Transverse colon (tissue), 4 donors: ENCODE measurements around the gene PLIN3. TPM values are rescaled to one million over a fixed set of nuclear protein-coding genes. Genes with fewer than 3 reads are reported as not detected.
"Not testable (repeated sequence)": the region's sequence is repeated elsewhere in the genome, so short reads cannot be mapped to it uniquely, and the experiment has no call there.

Experiments used
- DNase-seq: peaks from one replicate; pipeline ENCODE4 v3.0.0-alpha.2; 2019
- H3K27ac ChIP-seq, 4 donors: fragments of 200-600 bp; sonication (generic); 2 replicates each; pipeline ENCODE4 v1.5.1; 2016 to 2018; ENCODE audit warnings: inconsistent platforms in 4 of 4
- H3K27me3 ChIP-seq: fragments of 200-600 bp; sonication (generic); 2 replicates; pipeline ENCODE4 v1.5.1; 2017; ENCODE audit warnings: inconsistent platforms
- H3K36me3 ChIP-seq, 4 donors: fragments of 200-600 bp; sonication (generic); 2 replicates each; pipeline ENCODE4 v1.5.1; 2017 to 2019; ENCODE audit warnings: inconsistent platforms in 4 of 4
- H3K4me1 ChIP-seq, 4 donors: fragments of 200-600 bp; sonication (generic); 2 replicates each; pipeline ENCODE4 v1.5.1; 2017 to 2020; ENCODE audit warnings: inconsistent platforms in 4 of 4
- H3K4me3 ChIP-seq, 4 donors: fragments of 200-600 bp; sonication (generic); 1 replicate in 1 of 4; 2 replicates in 3 of 4; pipeline versions ENCODE4 v1.5.1 to v1.6.1; 2017 to 2019; ENCODE audit warnings: inconsistent platforms in 4 of 4
- H3K9me3 ChIP-seq, 2 donors: fragments of 200-600 bp; sonication (generic); 2 replicates each; pipeline ENCODE4 v1.5.1; 2017 to 2019; ENCODE audit warnings: inconsistent platforms in 2 of 2
- EP300 ChIP-seq: sonication (generic); formaldehyde crosslinking; IDR thresholded peaks from one replicate; pipeline ENCODE4 v1.6.1; 2017; ENCODE audit warnings: antibody characterized with exemption, low read depth
- POLR2A ChIP-seq: fragments of 450-650 bp; IDR thresholded peaks from one replicate; pipeline ENCODE4 v1.6.1; 2016; ENCODE audit warnings: antibody characterized with exemption, mild to moderate bottlenecking, moderate library complexity
- POLR2AphosphoS5 ChIP-seq, 3 donors: sonication (generic); formaldehyde crosslinking; IDR thresholded peaks; one replicate each; pipeline ENCODE4 v1.6.1; 2016; ENCODE audit warnings: antibody characterized with exemption in 3 of 3
- WGBS, 2 donors: methylation state at CpG; one replicate each; pipeline ENCODE4 v1.1.5; 2018; ENCODE audit warnings: low coverage in 1 of 2; 5-methylcytosine and 5-hydroxymethylcytosine counted together
- in situ Hi-C, 4 donors: fragments of 200-750 bp; cut with MboI; loops; one replicate each; pipeline versions ENCODE4 v1.15.0 to v1.15.1; 2017; ENCODE audit warnings: low sequenced_read_pairs in 3 of 4, low pct_ligation_motif_present in 1 of 4, low pct_unique_long_range_greater_than_20kb in 1 of 4
- intact Hi-C: fragments of 100-400 bp; cut with DNase I; formaldehyde crosslinking; loops from one replicate; pipeline ENCODE4 v1.15.1; 2023; ENCODE audit warnings: low total_unique reads
- total RNA-seq, 4 donors: library from RNA; depleted of rRNA; stranded (reverse); fragments of >200 nt; gene quantifications; one replicate each; pipeline ENCODE4 v1.1.0, GENCODE V29; 2016
- TF ChIP-seq, protein P1 (sequence below), 5 experiments: fragments of 200-600 bp in 3 of 5; fragments of 450-650 bp in 2 of 5; sonication (generic) in 3 of 5; IDR thresholded peaks; 1 replicate in 2 of 5; 2 replicates in 3 of 5; pipeline ENCODE4 v1.5.1; 2016 to 2017; ENCODE audit warnings: antibody characterized with exemption in 5 of 5, inconsistent platforms in 3 of 5, mild to moderate bottlenecking in 2 of 5, moderate library complexity in 1 of 5

Gene PLIN3
- total RNA-seq, 4 donors from 2014 or later: 27.5 to 85.5 (median 77.1) TPM

DNA sequence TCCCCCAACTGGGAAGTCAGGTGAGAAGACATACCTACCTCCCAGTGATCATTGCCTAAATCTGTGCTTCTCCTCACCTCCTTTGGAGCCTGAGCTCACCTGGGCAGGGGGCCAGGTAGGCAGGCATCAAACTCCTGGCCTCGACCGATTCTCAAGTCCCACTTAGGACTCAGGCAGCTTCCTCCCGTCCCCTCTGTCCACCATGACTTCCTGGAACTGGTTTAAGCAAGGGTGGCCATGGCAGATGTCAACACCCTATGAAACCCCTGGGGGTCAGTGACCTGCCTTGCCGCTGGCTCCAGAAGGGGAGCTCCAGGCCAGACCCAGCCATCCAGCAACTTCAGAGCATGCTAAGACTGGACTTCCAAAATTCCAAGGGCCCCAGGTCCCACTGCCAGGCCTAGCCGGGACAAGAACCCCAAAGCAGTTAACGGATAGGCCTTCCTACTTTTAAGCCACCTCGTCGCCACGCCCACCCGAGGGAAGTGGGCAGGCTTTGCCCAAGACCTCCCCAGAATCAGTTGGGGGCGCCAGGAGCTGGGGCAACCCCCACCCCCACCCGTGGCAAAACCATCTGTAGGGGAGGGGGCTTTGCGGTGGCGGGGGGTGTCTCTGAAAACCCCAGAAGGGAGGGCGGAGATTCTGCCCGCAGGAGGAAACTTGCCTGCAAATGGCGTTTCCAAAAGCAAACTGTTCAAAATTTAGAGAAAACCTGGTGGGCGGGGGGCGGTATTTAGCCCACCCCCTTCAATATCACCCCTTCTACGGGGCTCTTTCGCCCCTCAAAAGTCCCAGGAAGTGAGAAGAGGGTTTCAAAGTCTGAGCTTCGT, 657 bp downstream of the PLIN3 start:
- H3K27ac ChIP-seq: peak overlapping the region; percentile 88 to 94 (median 90)
- H3K4me3 ChIP-seq: peak overlapping the region; percentile 75 to 92 (median 82)
- H3K27me3 ChIP-seq: no peaks in the 10 kb centered on the region
- peaks cover 0 to 33% (median 15%) of the 10 kb centered on the region in 4 donors for H3K4me1 ChIP-seq
- TF ChIP-seq EP300 (no peak), POLR2A (no peak), POLR2AphosphoS5 (IDR thresholded peaks at IDR 0.05) (no peak)
- TF ChIP-seq, protein P1, sequence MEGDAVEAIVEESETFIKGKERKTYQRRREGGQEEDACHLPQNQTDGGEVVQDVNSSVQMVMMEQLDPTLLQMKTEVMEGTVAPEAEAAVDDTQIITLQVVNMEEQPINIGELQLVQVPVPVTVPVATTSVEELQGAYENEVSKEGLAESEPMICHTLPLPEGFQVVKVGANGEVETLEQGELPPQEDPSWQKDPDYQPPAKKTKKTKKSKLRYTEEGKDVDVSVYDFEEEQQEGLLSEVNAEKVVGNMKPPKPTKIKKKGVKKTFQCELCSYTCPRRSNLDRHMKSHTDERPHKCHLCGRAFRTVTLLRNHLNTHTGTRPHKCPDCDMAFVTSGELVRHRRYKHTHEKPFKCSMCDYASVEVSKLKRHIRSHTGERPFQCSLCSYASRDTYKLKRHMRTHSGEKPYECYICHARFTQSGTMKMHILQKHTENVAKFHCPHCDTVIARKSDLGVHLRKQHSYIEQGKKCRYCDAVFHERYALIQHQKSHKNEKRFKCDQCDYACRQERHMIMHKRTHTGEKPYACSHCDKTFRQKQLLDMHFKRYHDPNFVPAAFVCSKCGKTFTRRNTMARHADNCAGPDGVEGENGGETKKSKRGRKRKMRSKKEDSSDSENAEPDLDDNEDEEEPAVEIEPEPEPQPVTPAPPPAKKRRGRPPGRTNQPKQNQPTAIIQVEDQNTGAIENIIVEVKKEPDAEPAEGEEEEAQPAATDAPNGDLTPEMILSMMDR (IDR thresholded peaks at IDR 0.05): no peak
- intact Hi-C loops (no loop called here), in situ Hi-C loops (loop anchor here in 1 of 4 donors (25.0 kb wide), 1 partner anchor 170 kb away; no protein-coding TSS in a partner anchor)
- DNase-seq: peak; percentile 68
- H3K36me3 ChIP-seq: no peaks in the 10 kb centered on the region
- H3K9me3 ChIP-seq: no peaks in the 10 kb centered on the region
- 7% methylated on average over 22 of the region's 22 CpGs; no CpG with 5 or more reads in 1 of the 2 donors for WGBS, 2 donors

DNA sequence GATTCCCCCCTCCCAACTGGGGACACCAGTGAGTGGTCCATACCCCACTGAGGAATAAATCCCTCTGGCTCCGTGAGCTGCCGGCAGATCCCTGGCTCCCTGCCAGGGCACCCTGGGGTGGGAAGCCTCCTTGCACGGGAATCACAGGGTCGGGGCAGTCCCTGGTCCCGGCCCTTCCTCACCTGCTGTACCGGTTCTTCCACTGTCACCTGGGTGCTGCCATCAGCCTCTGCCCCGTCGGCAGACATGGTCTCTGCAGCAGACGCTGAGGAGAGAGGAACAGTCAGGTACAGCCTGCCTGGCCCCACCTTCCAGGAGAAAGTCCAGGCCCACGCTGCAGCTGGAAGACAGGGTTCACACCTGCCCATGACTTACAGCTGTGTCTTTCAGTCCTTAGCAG, 6.3 kb downstream of the PLIN3 start:
- no peaks in the 10 kb centered on the region for H3K9me3 ChIP-seq
- H3K4me3 ChIP-seq: no peak overlapping the region
- H3K27ac ChIP-seq: peak overlapping the region; percentile 51 to 72 (median 60)
- peaks cover 0 to 21% (median 10%) of the 10 kb centered on the region in 4 donors for H3K36me3 ChIP-seq
- in situ Hi-C loops (loop anchor here in 1 of 4 donors (25.0 kb wide), 1 partner anchor 176 kb away; no protein-coding TSS in a partner anchor), intact Hi-C loops (no loop called here)
- H3K4me1 ChIP-seq: peaks cover 0 to 21% (median 13%) of the 10 kb centered on the region in 4 donors
- TF ChIP-seq POLR2AphosphoS5 (IDR thresholded peaks at IDR 0.05): peak; percentile 26 to 74 (median 63)
- peak; percentile 1 for TF ChIP-seq EP300
- no peak for TF ChIP-seq POLR2A
- TF ChIP-seq, protein P1 (IDR thresholded peaks at IDR 0.05): no peak
- no peaks in the 10 kb centered on the region for H3K27me3 ChIP-seq
- WGBS, 2 donors: 43% methylated on average over 6 of the region's 10 CpGs; no CpG with 5 or more reads in 1 of the 2 donors
- peak; percentile 87 for DNase-seq

DNA sequence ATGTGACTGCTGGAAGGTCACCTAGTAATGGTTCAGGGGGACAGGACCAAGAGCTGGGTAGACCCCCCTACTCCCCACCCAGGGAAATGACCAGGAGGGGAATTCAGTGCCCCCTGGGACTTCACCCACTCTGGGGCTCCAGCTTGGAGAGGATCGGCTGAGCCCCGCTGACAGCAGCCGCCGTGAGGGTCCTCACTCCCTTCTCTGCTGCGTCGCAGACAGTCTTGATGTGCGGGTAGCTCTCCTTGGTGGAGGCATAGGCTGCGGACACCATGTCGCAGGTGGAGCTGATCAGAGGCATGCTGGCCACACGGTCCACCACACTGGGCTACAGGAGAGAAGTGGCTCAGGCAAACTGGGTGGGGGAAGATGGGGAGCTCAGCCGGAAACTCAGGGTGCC, 7.8 kb downstream of the PLIN3 start:
- in situ Hi-C loops (loop anchor here in 1 of 4 donors (25.0 kb wide), 1 partner anchor 178 kb away; no protein-coding TSS in a partner anchor), intact Hi-C loops (no loop called here)
- WGBS, 2 donors: 91% methylated on average over 11 of the region's 11 CpGs; no CpG with 5 or more reads in 1 of the 2 donors
- no peak for DNase-seq
- Histone ChIP-seq H3K36me3 (peaks cover 0 to 21% (median 10%) of the 10 kb centered on the region in 4 donors), H3K27me3 (no peaks in the 10 kb centered on the region), H3K4me3 (no peak overlapping the region), H3K4me1 (peaks cover 0 to 19% (median 12%) of the 10 kb centered on the region in 4 donors), H3K9me3 (no peaks in the 10 kb centered on the region), H3K27ac (no peak overlapping the region)
- TF ChIP-seq, protein P1 (IDR thresholded peaks at IDR 0.05): no peak
- TF ChIP-seq POLR2A (no peak), POLR2AphosphoS5 (IDR thresholded peaks at IDR 0.05) (no peak), EP300 (no peak)

DNA sequence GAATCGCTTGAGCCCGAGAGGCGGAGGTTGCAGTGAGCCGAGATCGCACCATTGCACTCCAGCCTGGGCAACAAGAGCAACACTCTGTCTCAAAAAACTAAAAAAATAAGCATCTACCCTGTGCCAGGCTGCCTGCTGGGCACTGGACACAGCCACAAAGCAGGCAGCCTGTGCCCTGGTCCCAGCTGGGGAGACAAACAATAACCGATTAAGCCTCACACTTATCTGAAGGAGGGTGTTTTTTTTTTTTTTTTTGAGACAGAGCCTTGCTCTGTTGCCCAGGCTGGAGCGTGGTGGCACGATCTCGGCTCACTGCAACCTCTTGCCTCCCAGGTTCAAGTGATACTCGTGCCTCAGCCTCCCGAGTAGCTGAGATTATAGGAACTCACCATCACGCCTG, 11.0 kb downstream of the PLIN3 start:
- H3K4me3 ChIP-seq, H3K27ac ChIP-seq, H3K4me1 ChIP-seq, H3K27me3 ChIP-seq, DNase-seq, intact Hi-C loops, H3K9me3 ChIP-seq: not testable (repeated sequence)
- 94% methylated on average over 12 of the region's 12 CpGs; no CpG with 5 or more reads in 1 of the 2 donors for WGBS, 2 donors
- in situ Hi-C loops: loop anchor here in 1 of 4 donors (25.0 kb wide), 1 partner anchor 181 kb away; no protein-coding TSS in a partner anchor
- peaks cover 0 to 21% (median 10%) of the 10 kb centered on the region in 4 donors for H3K36me3 ChIP-seq

DNA sequence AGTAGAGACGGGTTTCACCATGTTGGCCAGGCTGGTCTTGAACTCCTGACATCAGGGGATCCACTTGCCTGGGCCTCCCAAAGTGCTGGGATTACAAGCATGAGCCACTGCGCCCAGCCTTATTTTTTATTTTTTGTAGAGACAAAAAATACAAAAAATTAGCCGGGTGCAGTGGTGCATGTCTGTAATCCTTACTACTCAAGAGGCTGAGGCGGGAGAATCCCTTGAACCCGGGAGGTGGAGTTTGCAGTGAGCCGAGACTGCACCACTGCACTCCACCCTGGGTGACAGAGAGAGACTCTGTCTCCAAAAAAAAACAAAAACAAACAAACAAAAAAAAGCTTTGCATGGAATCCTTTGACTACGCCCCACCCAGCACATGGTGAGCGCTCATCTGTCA, 14.0 kb downstream of the PLIN3 start:
- intact Hi-C loops (loop anchor here (2.0 kb wide), 1 partner anchor 45 kb away; no protein-coding TSS in a partner anchor), in situ Hi-C loops (loop anchor here in 1 of 4 donors (25.0 kb wide), 1 partner anchor 184 kb away; no protein-coding TSS in a partner anchor)
- not testable (repeated sequence) for H3K4me1 ChIP-seq, H3K27me3 ChIP-seq, H3K9me3 ChIP-seq, DNase-seq, H3K4me3 ChIP-seq, H3K27ac ChIP-seq
- H3K36me3 ChIP-seq: peaks cover 0 to 21% (median 4%) of the 10 kb centered on the region in 4 donors
- 90 to 98% methylated on average over 5 to 8 of the region's 8 CpGs for WGBS, 2 donors
